WTC11 (cell line): ENCODE results near the gene CD40.

ENCODE experiments used
- AFF4 ChIP-seq: sonication (generic); formaldehyde crosslinking; IDR thresholded peaks from 2 replicates; pipeline ENCODE4 v1.8.1; 2023; ENCODE audit warnings: mild to moderate bottlenecking, missing genetic modification reagents, borderline replicate concordance
- AR ChIP-seq: fragments of 250-450 bp; sonication (Bioruptor Pico); IDR thresholded peaks from 2 replicates; pipeline ENCODE4 v1.9.0; 2021; ENCODE audit warnings: mild to moderate bottlenecking
- ARID4B ChIP-seq: sonication (generic); formaldehyde crosslinking; IDR thresholded peaks from 2 replicates; pipeline ENCODE4 v1.8.0; 2023; ENCODE audit warnings: missing genetic modification reagents, mild to moderate bottlenecking, borderline replicate concordance
- ATF2 ChIP-seq: sonication (generic); formaldehyde crosslinking; IDR thresholded peaks from 2 replicates; pipeline ENCODE4 v1.8.1; 2022; ENCODE audit warnings: low read depth, missing genetic modification reagents, borderline replicate concordance
- CBFB ChIP-seq: sonication (generic); formaldehyde crosslinking; IDR thresholded peaks from 2 replicates; pipeline ENCODE4 v1.8.1; 2022; ENCODE audit warnings: mild to moderate bottlenecking, low read depth, missing genetic modification reagents
- CTCF ChIP-seq: fragments of 200-600 bp; IDR thresholded peaks from 2 replicates; pipeline ENCODE4 v1.8.0; 2022; ENCODE audit warnings: antibody characterized with exemption
- FOXP4 ChIP-seq: sonication (generic); formaldehyde crosslinking; IDR thresholded peaks from 2 replicates; pipeline ENCODE4 v1.8.0; 2022; ENCODE audit warnings: mild to moderate bottlenecking, missing genetic modification reagents
- GTF2I ChIP-seq: fragments of 250-450 bp; sonication (Bioruptor Pico); conservative IDR thresholded peaks from 2 replicates; pipeline ENCODE4 v1.4.0; 2021; ENCODE audit warnings: mild to moderate bottlenecking
- MLX ChIP-seq: sonication (generic); formaldehyde crosslinking; IDR thresholded peaks from 2 replicates; pipeline ENCODE4 v1.8.1; 2023; ENCODE audit warnings: mild to moderate bottlenecking, missing genetic modification reagents, moderate library complexity
- TEAD4 ChIP-seq: sonication (generic); formaldehyde crosslinking; IDR thresholded peaks from 2 replicates; pipeline ENCODE4 v1.8.0; 2022; ENCODE audit warnings: mild to moderate bottlenecking, missing genetic modification reagents
- ZNF532 ChIP-seq: fragments of 250-450 bp; sonication (Bioruptor Pico); IDR thresholded peaks from 2 replicates; pipeline ENCODE4 v1.9.0; 2021; ENCODE audit warnings: mild to moderate bottlenecking, borderline replicate concordance

GRCh38 chr20:46156065-46156464 lies 38.0 kb downstream of the CD40 start:
- TF ChIP-seq MLX (CRISPR knock-in tag) = no peak
- TF ChIP-seq AR (CRISPR knock-in tag) = no peak
- TF ChIP-seq CTCF = no peak
- TF ChIP-seq CBFB = no peak
- no peak for TF ChIP-seq ATF2 (CRISPR knock-in tag)
- no peak for TF ChIP-seq ZNF532 (CRISPR knock-in tag)
- no peak for TF ChIP-seq TEAD4
- no peak for TF ChIP-seq AFF4 (CRISPR knock-in tag)
- TF ChIP-seq FOXP4 (CRISPR knock-in tag) = no peak
- no peak for TF ChIP-seq GTF2I
- TF ChIP-seq ARID4B = no peak
